KBM-7 (cell line): ENCODE results near the gene UBE2Q2.
"Not testable (repeated sequence)": the region's sequence is repeated elsewhere in the genome, so short reads cannot be mapped to it uniquely, and the experiment has no call there.

Experiments
- DNase-seq: peaks from one replicate; pipeline ENCODE4 v3.0.0-alpha.2; 2015
- in situ Hi-C: fragments of 300-500 bp; cut with MboI; formaldehyde crosslinking; loops from 2 replicates; pipeline ENCODE4 v1.14.3; 2020; ENCODE audit warnings: low sequenced_read_pairs, low pct_unique_long_range_greater_than_20kb, mixed read lengths

Gene UBE2Q2

DNA sequence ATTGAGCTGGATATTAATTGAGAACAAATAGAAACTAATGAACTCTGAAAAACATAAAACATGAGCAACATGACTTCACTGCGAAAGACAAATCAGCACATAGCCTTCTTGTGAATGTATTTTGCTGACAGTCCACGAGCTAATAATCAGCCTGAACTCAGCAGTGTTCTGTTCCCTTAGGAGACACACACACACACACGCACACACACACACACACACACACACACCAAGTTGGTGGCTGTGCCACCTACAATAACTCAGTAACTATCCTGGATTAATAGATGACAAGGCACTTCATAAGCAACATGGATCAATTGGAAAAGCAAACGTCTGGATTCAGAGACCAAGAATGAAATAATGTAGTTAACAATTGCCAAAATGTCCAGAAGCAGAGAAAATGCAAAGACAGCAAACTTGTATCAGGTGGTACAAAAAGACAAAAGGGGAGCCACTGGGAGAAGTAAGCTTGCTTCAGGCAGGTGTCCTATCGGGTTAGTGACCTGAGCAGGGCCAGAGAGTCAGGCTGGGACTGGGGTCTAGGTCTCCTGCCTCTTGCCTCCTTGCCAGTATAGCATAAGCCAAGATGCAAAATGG, 20.5 kb upstream of the UBE2Q2 start:
- in situ Hi-C loops = no loop called here
- no peak for DNase-seq

GRCh38 chr15:75823860-75824613, 19.2 kb upstream of the UBE2Q2 start:
- in situ Hi-C loops = no loop called here
- DNase-seq = no peak

DNA sequence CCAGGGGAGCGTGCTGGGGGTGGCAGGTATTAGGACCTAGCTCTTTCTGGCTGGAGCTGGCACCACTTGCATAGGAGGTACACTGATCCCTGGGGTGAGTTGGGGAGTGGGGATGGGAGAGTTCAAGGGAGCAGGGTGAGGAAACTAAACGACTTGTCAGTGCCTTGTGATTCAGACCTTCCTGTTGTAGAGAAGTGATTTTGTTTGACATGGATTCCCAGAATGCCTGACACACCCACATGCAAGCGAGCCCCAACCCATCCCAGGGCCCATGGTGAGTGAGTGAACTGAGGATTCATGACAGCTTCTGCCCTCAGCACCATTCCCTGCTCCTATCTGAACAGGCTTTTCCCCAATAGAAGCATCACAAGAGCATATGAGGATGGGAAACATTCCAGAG, 15.6 kb upstream of the UBE2Q2 start:
- in situ Hi-C loops = no loop called here
- DNase-seq = no peak

DNA sequence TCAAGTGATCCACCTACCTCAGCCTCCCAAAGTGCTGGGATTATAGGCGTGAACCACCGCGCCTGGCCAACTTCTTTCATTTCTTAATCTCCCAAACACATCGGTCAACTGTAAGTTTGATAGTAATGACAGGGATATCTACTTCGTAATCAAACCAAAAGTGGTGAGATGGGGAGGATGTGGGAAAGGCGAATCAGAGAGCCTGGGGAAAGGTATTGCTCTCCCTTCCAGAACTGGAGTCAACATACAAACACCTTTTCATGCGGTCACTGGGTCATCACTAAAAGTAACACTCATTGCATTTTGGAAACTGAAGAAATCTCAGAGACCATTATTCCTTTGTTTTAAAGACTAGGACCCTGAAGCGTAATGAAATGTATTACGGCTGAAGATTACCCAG, 14.8 kb upstream of the UBE2Q2 start:
- in situ Hi-C loops = no loop called here
- DNase-seq = no peak

DNA sequence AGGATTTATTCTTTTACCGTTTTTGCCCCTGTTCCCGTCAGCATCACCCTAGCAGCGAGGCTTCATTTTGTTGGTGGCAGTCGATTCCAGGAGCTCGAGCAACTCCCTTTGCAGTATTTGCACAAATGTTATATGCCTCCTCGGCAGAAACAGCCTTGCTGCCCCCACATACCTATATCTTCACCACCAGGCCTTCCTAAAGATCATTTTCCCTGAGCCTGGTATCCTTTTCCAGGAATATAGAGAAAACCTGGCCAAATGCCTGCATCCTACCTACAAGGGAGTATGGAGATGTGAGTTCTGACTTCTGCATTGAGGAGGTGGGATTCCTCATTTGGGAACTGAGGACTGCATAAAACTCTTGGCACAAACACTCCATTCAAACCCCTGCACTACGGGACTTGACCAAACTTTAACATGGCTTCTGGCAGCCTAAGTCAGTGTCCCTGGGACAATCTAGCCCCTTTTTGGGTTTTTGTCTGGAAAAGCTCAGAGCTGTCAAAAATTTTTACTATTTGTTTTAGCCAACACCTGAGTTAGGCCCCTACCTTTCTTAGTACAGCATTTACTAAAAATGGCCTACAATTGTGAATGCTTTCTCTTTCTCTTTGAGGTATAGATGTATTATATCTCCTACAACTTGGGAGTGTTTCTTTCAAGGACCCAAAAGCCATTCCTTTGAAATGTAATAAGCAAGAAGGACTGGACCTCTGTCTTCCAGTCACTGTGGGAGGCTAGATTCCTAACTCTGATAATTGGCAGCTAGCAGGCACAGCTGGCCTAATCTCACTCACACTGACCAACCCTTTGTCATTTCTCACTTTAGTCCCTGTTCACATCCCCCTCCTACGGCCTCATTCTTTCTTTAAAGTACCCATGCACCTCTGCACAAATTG, 12.1 kb upstream of the UBE2Q2 start:
- no peak for DNase-seq
- in situ Hi-C loops = no loop called here

- no peak for DNase-seq
- in situ Hi-C loops = no loop called here
Measured at GRCh38 chr15:75831806-75832102, 11.5 kb upstream of the UBE2Q2 start.

DNA sequence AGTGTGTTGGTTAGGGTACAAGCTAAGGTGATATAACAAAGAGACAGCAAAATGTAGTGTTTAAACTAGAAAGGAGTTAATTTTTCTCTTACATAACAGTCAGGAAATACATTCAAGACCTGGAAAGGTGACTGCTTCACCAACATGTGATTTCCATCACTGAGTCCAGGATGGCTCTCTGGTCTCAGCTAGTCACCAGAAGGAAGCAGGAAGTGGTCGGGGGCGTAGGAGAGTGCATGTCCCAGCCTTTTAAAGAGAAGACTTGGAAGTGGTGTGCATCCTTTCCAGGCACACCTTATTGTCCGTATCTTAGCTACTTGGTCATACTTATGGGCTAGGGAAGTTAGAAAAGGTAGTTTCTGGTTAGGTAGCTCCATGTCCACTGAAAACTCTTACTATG, 11.1 kb upstream of the UBE2Q2 start:
- in situ Hi-C loops = no loop called here
- DNase-seq = no peak

DNA sequence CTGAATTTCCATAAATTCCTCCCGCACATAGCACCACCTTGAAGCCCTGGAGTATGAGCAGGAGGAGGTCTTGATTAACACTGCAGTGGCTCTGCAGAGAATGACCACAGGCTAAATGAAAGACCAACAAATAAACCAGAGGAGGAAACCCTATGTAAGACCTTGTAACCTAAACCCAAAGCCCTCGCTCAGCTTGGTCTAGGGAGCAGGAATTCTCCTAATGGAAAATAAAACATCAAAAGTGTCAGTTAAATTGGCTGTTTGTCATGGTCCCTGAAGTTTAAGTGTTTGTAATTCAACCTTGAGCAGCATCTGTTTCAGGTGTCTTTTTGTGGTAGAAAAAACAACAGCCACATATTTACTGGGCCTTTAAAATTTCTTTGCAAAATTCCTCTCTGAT, 9.2 kb upstream of the UBE2Q2 start:
- no peak for DNase-seq
- in situ Hi-C loops = no loop called here

GRCh38 chr15:75835990-75836958, 7.0 kb upstream of the UBE2Q2 start:
- in situ Hi-C loops = no loop called here
- peak; percentile 53 for DNase-seq

DNA sequence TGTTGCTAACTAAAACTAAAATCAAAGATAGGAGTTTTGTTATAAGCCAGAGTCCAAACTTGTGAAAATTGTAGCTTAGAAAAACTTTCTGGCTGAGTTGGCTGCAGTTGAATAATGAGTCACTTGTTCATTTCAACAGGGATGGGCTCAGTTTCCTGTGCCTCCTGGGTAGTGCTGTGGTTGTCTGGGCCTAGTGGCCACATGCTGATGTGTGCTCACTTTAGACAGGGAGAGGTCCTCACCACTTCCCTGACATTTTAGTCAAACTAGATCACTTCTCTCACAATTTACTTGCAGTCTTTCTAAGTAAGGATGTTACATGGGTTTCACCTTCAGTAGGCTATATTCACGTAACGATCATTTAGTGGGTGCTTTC, 6.3 kb upstream of the UBE2Q2 start:
- in situ Hi-C loops = no loop called here
- peak; percentile 76 for DNase-seq

- in situ Hi-C loops = no loop called here
- DNase-seq = no peak
Measured at GRCh38 chr15:75840659-75841058, 2.6 kb upstream of the UBE2Q2 start.

DNA sequence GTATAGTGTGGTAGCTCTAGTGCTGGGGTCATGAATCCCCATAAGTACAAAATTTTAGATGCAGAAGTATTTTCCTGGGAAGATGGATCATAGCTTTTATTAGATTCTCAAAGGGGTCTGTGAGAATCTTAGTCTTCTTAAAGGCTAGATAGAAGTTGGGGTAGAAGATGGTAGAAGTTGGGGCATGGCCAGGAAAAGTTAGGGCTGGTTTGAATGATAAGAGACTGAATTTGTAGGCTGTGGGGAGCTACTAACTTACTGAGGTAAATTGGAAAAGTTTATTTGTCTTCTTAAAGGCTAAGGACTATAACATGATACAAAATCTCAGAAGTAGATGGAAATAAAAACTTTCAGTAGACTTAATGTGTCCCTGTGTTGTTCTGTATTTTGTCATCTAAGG, 1.6 kb upstream of the UBE2Q2 start:
- DNase-seq = no peak
- in situ Hi-C loops = no loop called here

DNA sequence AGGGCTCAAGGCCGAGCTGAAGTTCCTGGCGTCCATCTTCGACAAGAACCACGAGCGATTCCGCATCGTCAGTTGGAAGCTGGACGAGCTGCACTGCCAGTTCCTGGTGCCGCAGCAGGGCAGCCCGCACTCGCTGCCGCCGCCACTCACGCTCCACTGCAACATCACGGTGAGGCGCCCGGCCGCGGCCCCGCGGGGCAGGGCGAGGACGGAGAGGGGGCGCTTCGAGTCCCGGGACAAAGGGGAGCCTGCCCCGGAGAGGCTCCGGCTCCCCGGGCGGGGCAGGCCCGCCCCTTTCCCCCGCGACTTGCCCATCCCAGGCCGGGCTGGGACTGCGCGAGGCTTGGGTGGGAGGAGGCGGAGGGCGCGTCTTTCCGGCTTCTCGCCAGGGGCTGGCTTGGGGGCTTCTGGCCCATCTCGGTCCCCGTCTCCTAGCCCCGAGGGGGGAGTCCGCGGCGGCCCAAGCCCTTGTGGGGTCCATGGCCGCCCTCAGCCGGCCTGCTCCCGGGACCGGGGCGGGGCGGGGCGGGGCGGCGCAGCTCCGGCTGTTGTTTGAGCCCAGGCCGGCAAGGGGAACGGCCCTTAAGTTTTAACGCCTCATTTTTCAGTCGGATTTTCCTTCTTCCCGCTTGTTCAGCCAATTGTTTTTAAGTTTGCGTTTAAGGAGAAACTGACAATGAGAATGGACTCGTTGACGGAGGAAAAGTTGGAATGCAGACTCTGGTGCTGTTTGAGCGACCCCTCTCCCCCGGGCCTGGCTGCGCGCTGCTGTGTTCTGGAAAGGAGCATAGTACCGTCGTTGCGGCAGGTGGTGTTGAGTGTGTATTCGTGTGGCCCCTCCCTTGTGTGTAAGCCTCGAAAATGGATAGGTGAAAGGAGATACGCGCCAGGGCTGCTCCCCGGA, 683 bp downstream of the UBE2Q2 start:
- peak; percentile 76 for DNase-seq
- in situ Hi-C loops = no loop called here

GRCh38 chr15:75844629-75845335, 1.5 kb downstream of the UBE2Q2 start:
- no peak for DNase-seq
- in situ Hi-C loops = no loop called here

DNA sequence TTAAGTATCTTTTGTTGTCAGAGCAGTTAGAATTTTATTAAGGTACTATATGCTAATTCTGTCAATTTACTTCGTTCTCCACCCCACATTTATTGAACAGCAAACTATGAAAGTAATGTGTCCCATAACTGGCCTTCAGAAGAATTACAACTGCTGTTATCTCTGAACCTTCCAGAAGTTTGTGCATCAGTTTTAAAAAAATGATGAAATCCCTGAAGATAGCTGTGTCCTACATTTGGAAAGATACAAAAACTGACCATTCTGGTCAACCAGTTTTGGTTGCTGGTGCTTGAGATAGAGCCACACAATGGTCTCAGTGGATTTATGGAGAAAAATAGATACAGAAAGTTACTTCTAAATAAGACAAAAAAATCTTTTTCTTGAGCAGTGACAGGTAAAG, 5.9 kb downstream of the UBE2Q2 start:
- no peak for DNase-seq

GRCh38 chr15:75850708-75851107, 7.5 kb downstream of the UBE2Q2 start:
- no peak for DNase-seq
- in situ Hi-C loops = no loop called here

More for the DNA sequence above, 5.9 kb downstream of the UBE2Q2 start:
- in situ Hi-C loops = no loop called here

DNA sequence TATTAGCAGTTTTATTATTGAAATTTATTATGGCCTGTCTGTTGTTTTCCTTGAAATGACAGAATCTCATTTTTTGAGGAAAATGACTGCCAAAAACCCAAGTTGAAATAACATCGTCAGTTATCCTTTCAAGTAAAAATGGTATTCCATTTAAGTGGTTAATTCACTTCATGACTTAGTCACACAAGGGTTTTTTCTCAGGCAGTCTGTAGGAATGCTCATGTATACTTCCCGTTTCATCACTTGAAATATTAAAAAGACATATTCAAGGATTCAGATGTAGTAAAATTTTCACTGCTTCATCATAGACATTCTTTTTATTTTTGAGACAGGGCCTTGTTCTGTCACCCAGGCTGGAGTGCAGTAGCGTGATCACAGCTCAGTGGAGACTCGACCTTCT, 8.3 kb downstream of the UBE2Q2 start:
- DNase-seq, in situ Hi-C loops: not testable (repeated sequence)

GRCh38 chr15:75857886-75858285, 14.6 kb downstream of the UBE2Q2 start:
- DNase-seq = no peak
- in situ Hi-C loops = no loop called here
